ENCODE measurements around the gene SOX5.

GRCh38 chr12:23855813-23856212, 93.7 kb downstream of the SOX5 start:
- TF ChIP-seq CTCF (IDR thresholded peaks at IDR 0.05) (no peak), POLR2A (IDR thresholded peaks at IDR 0.05) (no peak)
